Small intestine (tissue), 7 donors: Measurements from ENCODE around the gene DYDC2. TPM values are rescaled to one million over a fixed set of nuclear protein-coding genes. Genes with fewer than 3 reads are reported as not detected.
A peak's percentile ranks its signal among the peaks of the same experiment; 100 is the strongest.
"Not testable (repeated sequence)": the region's sequence is repeated elsewhere in the genome, so short reads cannot be mapped to it uniquely, and the experiment has no call there.

ENCODE experiments used
- DNase-seq, 2 donors: peaks; one replicate each; pipeline versions ENCODE4 v3.0.0 to v3.0.0-alpha.2; 2013
- FAIRE-seq: peaks from 2 replicates; lab custom pipeline; 2012; peaks lifted over from hg19 to GRCh38; lab: Jason Lieb, UNC
- H3K27ac ChIP-seq, 3 donors: one replicate each; pipeline ENCODE4 v1.5.1; 2013; ENCODE audit warnings: low read length in 2 of 3, mild to moderate bottlenecking in 2 of 3, control low read depth in 1 of 3, inconsistent platforms in 1 of 3, low read depth in 1 of 3, moderate library complexity in 1 of 3
- H3K27me3 ChIP-seq, 3 donors: one replicate each; pipeline ENCODE4 v1.6.1; 2013; ENCODE audit warnings: low read length in 3 of 3, inconsistent platforms in 1 of 3; ENCODE audit not compliant: control insufficient read depth in 3 of 3, insufficient read depth in 3 of 3
- H3K36me3 ChIP-seq, 3 donors: one replicate each; pipeline ENCODE4 v1.6.1; 2013; ENCODE audit warnings: low read length in 3 of 3, inconsistent platforms in 1 of 3, low read depth in 1 of 3, mild to moderate bottlenecking in 1 of 3, moderate library complexity in 1 of 3; ENCODE audit not compliant: control insufficient read depth in 3 of 3, insufficient read depth in 2 of 3
- H3K4me1 ChIP-seq, 3 donors: one replicate each; pipeline ENCODE4 v1.6.1; 2013; ENCODE audit warnings: low read length in 2 of 3, inconsistent platforms in 1 of 3, low read depth in 1 of 3, mild to moderate bottlenecking in 1 of 3, moderate library complexity in 1 of 3; ENCODE audit not compliant: control insufficient read depth in 3 of 3, insufficient read depth in 2 of 3
- H3K4me3 ChIP-seq, 3 donors: one replicate each; pipeline ENCODE4 v1.5.1; 2013; ENCODE audit warnings: low read length in 3 of 3, control low read depth in 1 of 3, inconsistent platforms in 1 of 3, low read depth in 1 of 3, mild to moderate bottlenecking in 1 of 3, moderate library complexity in 1 of 3
- H3K9me3 ChIP-seq, 2 donors: one replicate each; pipeline ENCODE4 v1.6.1; 2013; ENCODE audit warnings: low read depth in 1 of 2, low read length in 1 of 2; ENCODE audit not compliant: control insufficient read depth in 2 of 2, insufficient read depth in 1 of 2
- WGBS, 3 donors: extraction: QIAGEN DNeasy Blood & Tissue Kit; methylation state at CpG; one replicate each; pipeline ENCODE4 v1.1.7; 2013; 5-methylcytosine and 5-hydroxymethylcytosine counted together
- polyA plus RNA-seq, 4 donors: library from polyadenylated mRNA; stranded (reverse) in 3 of 4; unstranded in 1 of 4; fragments of 200-250 nt in 3 of 4; fragments of 120-200 nt in 1 of 4; gene quantifications; one replicate each; pipeline versions ENCODE4 v1.2.1 to v1.2.3, GENCODE V29; 2013
- donor health status: healthy with polysubstance abuse.
- donor health status: control.
- donor health status: control.
- donor health status: Bipolar disorder and iron deficiency.
- donor health status: healthy.

The DYDC2 gene
- polyA plus RNA-seq, 4 donors = 0.64 to 1.4 TPM; not detected in 2

DNA sequence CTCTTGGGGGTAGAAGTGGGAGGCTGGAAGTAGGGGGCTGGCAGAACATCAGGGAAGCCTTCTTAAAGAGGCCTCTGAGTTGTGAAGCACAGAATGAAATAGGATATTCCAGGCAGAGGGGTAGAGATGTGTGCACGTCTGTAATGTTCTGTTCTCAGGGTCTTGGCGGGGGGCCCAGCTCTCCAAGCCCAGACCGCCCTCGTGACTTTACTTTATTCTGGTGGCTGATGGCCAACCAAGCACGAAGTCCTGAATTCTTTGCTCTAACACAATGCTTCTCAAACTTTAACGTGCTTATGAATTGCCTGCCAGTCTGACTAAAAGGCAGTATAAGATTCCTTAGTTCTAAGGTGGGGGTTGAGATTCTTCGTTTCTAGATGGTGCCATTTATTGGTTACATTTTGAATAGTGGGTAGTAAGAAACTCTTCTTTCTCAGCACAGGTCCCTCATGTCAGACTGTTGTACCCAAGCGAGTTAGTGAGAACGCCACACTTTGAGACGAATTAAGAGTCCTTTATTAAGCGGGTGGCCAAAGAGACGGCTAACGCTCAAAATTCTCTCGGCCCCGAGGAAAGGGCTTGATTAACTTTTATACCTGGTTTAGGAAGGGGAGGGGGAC is 60.0 kb downstream of the DYDC2 start:
- 72 to 76% (median 73%) methylated on average over 15 of the region's 15 CpGs for WGBS, 3 donors
- FAIRE-seq (no peak), DNase-seq (peak in 1 of 2 donors; percentile 16)
- Histone ChIP-seq H3K27ac (peak overlapping the region in 2 of 3 donors; percentile 37 to 79), H3K36me3 (peaks cover 0 to 17% (median 0%) of the 10 kb centered on the region in 3 donors), H3K9me3 (no peaks in the 10 kb centered on the region), H3K4me1 (peaks cover 18 to 64% (median 27%) of the 10 kb centered on the region in 3 donors), H3K27me3 (no peaks in the 10 kb centered on the region), H3K4me3 (no peak overlapping the region)

DNA sequence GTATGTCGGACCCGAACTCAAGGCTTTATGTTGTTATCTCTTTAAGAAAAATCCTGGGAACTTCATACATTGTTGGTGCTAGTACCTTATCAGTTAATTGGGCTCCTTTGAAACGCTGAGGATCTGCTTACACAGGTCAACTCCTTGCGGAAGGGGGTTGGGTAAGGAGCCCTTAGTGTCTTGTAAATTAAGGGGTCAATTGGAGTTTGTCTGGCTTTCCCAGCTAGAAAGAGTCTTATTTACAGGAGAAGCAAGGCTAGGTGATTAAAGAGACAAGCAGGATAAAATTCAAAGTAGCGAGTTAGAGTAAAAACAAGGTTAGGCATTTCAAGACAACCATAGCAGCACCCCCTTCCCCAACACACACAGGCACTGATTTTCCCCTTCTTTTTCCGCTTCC is 60.7 kb downstream of the DYDC2 start:
- not testable (repeated sequence) for FAIRE-seq
- 37 to 73% (median 43%) methylated on average over 6 of the region's 6 CpGs for WGBS, 3 donors
- peaks cover 18 to 65% (median 27%) of the 10 kb centered on the region in 3 donors for H3K4me1 ChIP-seq

More for the DNA sequence above, 60.7 kb downstream of the DYDC2 start:
- H3K36me3 ChIP-seq = peaks cover 0 to 19% (median 0%) of the 10 kb centered on the region in 3 donors
- not testable (repeated sequence) for H3K27me3 ChIP-seq, DNase-seq, H3K4me3 ChIP-seq, H3K9me3 ChIP-seq, H3K27ac ChIP-seq

Other genes starting within 250 kb of the DYDC2 start
- gene PLAC9, start 224.1 kb upstream of the DYDC2 start, polyA plus RNA-seq = 10 to 100 TPM in 1 of 4 donors, 1 to 10 TPM in 2, not detected in 1; 4.6 to 22.2 (median 6.8) TPM
- 100 to 1,000 TPM; 110 to 363 (median 209) TPM for gene ANXA11, start 151.2 kb upstream of the DYDC2 start, polyA plus RNA-seq
- gene MAT1A, start 67.1 kb upstream of the DYDC2 start, polyA plus RNA-seq = under 1 TPM in 2 of 4 donors, not detected in 2; 0.18 to 0.52 TPM
- gene DYDC1, start within 50 bp of the DYDC2 start, polyA plus RNA-seq = not detected
- 100 to 1,000 TPM in 1 of 4 donors, 10 to 100 TPM in 3; 40.9 to 144 (median 56.9) TPM for gene PRXL2A, start 51.8 kb downstream of the DYDC2 start, polyA plus RNA-seq
- 10 to 100 TPM in 2 of 4 donors, 1 to 10 TPM in 2; 7.4 to 69.4 (median 32.4) TPM for gene TSPAN14, start 97.5 kb downstream of the DYDC2 start, polyA plus RNA-seq
- under 1 TPM in 2 of 4 donors, not detected in 2; 0.03 to 0.09 TPM for gene SH2D4B, start 181.1 kb downstream of the DYDC2 start, polyA plus RNA-seq